HG03442 (cell line): ENCODE data around the gene HAVCR2.
"Not testable (repeated sequence)": the region's sequence is repeated elsewhere in the genome, so short reads cannot be mapped to it uniquely, and the experiment has no call there.

Experiments used
- ATAC-seq: cut with Tn5 transposase; IDR thresholded peaks from one replicate; pipeline ENCODE4 v1.9.1; 2021; ENCODE audit warnings: mild to moderate bottlenecking, moderate library complexity; ENCODE audit not compliant: unreplicated experiment

HAVCR2 gene

DNA sequence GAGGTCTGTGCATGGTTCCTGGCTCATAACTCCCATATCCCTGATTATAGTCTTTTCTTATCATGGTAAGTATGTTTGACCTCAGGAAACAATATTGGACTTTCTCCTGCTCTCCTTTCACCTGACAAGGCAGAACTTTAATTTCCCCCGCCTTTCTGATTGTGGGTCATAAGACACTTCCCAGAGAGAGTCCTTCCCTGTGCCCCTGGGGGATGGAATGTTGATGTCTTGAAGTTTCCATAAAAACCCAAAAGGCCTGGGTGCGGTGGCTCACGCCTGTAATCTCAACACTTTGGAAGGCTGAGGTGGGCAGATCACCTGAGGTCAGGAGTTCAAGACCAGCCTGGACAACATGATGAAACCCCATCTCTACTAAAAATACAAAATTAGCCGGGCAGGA is 61.8 kb downstream of the HAVCR2 start:
- ATAC-seq = not testable (repeated sequence)

GRCh38 chr5:157046041-157046440 is 62.8 kb downstream of the HAVCR2 start:
- peak; percentile 39 for ATAC-seq

GRCh38 chr5:157045601-157046000 is 63.2 kb downstream of the HAVCR2 start:
- ATAC-seq = no peak

DNA sequence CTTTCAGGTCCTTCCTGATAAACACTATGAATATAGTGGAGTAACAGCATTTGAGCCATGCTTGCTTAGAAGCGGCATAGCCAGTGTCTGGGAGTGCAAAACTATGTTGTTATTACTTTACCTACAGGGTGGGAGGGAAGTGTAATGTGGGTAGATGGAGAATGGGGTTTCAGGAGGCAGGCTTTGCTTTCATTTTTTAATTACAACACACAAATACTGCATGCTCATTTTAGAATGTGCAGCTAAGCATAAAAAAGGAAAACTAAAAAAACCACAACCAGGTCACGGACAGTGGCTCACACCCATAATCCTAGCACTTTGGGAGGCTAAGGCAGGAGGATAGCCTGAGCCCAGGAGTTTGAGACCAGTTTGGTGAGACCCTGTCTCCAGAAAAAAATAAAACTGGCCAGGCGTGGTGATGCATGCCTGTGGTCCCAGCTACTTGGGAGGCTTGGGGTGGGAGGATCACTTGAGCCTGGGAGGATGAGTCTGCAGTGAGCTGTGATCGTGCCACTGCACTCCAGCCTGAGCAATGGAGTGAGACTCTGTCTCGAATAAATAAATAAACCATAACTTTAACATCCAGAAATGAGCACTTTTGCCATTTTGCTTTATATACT is 70.2 kb downstream of the HAVCR2 start:
- ATAC-seq = no peak
